GM12878 (cell line): ENCODE measurements around the gene DAGLA.

Source experiments
- HDAC6 ChIP-seq: fragments of 200-600 bp; sonication (generic); IDR thresholded peaks from one replicate; pipeline ENCODE4 v1.8.0; 2017; ENCODE audit warnings: antibody characterized with exemption; ENCODE audit not compliant: unreplicated experiment
- NR2C2 ChIP-seq: IDR thresholded peaks from 2 replicates; pipeline ENCODE4 v1.6.1; 2011; ENCODE audit warnings: borderline replicate concordance, low read depth; ENCODE audit not compliant: control insufficient read depth, insufficient read length
- PML ChIP-seq: IDR thresholded peaks from 2 replicates; pipeline ENCODE4 v1.6.1; 2012; ENCODE audit warnings: low read length, inconsistent platforms
- POLR2A ChIP-seq: IDR thresholded peaks from 2 replicates; pipeline ENCODE4 v1.6.1; 2011; ENCODE audit warnings: low read depth, mild to moderate bottlenecking, low read length
- RELA ChIP-seq: fragments of 450-650 bp; IDR thresholded peaks from 2 replicates; pipeline ENCODE4 v1.8.0; 2014; ENCODE audit warnings: borderline replicate concordance; ENCODE audit not compliant: partially characterized antibody
- SRF ChIP-seq, 2 experiments: IDR thresholded peaks; 2 replicates each; pipeline ENCODE4 v1.6.1; 2011; ENCODE audit warnings: low read depth in 2 of 2, low read length in 2 of 2, mild to moderate bottlenecking in 1 of 2, moderate library complexity in 1 of 2
- TAF1 ChIP-seq: IDR thresholded peaks from 2 replicates; pipeline ENCODE4 v1.6.1; 2011; ENCODE audit warnings: mild to moderate bottlenecking, low read depth, low read length, borderline replicate concordance

DNA sequence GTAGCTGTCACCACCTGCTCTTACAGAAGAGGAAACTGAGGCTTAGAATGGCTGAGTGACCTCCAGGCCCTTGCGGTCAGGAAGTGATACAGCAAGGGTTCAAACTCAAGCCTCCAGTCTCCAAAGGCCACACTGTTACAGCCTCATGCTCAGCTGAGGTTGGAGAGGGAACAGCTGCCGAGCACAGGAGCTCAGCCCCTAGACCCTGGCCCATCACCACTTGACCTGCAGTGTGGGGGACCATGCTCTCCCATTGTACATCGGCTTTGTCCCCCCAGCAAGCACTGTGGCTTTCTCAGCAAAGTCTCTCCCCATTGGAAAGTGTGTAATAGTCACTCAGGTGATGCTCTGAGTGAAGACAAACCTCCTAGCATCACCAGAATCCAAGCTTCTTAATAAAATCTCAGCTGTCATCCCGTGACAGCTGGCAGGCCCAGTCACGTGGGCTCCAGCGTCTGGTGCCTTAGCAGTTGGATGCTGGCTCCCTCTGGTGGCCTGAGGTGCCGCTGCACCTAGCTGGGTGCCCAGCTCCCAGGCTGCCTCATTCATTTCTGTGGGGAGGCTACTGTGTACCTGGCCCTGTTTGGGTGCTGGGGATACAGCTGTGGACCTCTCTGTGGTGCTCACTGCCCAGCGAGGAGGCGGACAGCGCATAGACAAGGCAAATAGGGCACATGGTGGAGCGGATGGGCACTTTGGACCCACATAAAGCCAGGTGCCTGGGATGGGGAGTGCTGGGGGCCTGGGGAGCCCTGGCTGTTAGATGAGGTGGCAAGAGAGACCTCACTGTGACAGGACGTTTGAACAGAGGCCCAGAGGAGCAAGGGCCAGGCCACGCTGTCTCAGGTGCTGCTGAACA, 53.2 kb downstream of the DAGLA start:
- TF ChIP-seq SRF (IDR thresholded peaks at IDR 0.05; ENCODE audit: low read depth in 2 of 2, low read length in 2 of 2) (no peak), NR2C2 (no peak), PML (no peak), RELA (peak; percentile 84), TAF1 (no peak), POLR2A (no peak), HDAC6 (no peak)
